MG63 (cell line): Measurements from ENCODE around the gene CHD5. TPM values are rescaled to one million over a fixed set of nuclear protein-coding genes. Genes with fewer than 3 reads are reported as not detected.
A peak's percentile ranks its signal among the peaks of the same experiment; 100 is the strongest.

Experiments used
- DNase-seq: peaks from one replicate; pipeline ENCODE4 v3.0.0-alpha.2; 2020
- H3K27me3 ChIP-seq: fragments of 250-450 bp; sonication (Bioruptor Pico); 2 replicates; pipeline ENCODE4 v1.5.1; 2020; ENCODE audit warnings: mild to moderate bottlenecking, moderate library complexity
- H3K36me3 ChIP-seq: fragments of 250-450 bp; sonication (Bioruptor Pico); 2 replicates; pipeline ENCODE4 v1.5.1; 2020; ENCODE audit warnings: mild to moderate bottlenecking, moderate library complexity
- H3K4me3 ChIP-seq: fragments of 250-450 bp; sonication (Bioruptor Pico); 2 replicates; pipeline ENCODE4 v1.5.1; 2020; ENCODE audit warnings: mild to moderate bottlenecking, moderate library complexity
- H3K9me3 ChIP-seq: fragments of 250-450 bp; sonication (Bioruptor Pico); 2 replicates; pipeline ENCODE4 v1.5.1; 2020; ENCODE audit warnings: mild to moderate bottlenecking, moderate library complexity
- total RNA-seq: library from RNA; depleted of rRNA; stranded (reverse); fragments of >200 nt; shearing (Covaris generic); gene quantifications from 2 replicates; pipeline ENCODE4 v1.2.3, GENCODE V29; 2014; ENCODE audit warnings: low replicate concordance

The CHD5 gene
- total RNA-seq, 1 experiment from 2014 or later: 0.23 TPM

GRCh38 chr1:6166655-6167390, 13.3 kb downstream of the CHD5 start:
- no peak for DNase-seq
- Histone ChIP-seq H3K9me3 (no peaks in the 10 kb centered on the region), H3K27me3 (no peaks in the 10 kb centered on the region), H3K4me3 (no peak overlapping the region), H3K36me3 (no peaks in the 10 kb centered on the region)

GRCh38 chr1:6166221-6166620, 13.9 kb downstream of the CHD5 start:
- Histone ChIP-seq H3K9me3 (no peaks in the 10 kb centered on the region), H3K27me3 (no peaks in the 10 kb centered on the region), H3K36me3 (no peaks in the 10 kb centered on the region), H3K4me3 (no peak overlapping the region)
- no peak for DNase-seq

- Histone ChIP-seq H3K27me3 (no peaks in the 10 kb centered on the region), H3K36me3 (no peaks in the 10 kb centered on the region), H3K4me3 (no peak overlapping the region), H3K9me3 (no peaks in the 10 kb centered on the region)
- no peak for DNase-seq
Measured at GRCh38 chr1:6165441-6165985, 14.6 kb downstream of the CHD5 start.

GRCh38 chr1:6165027-6165426, 15.1 kb downstream of the CHD5 start:
- no peaks in the 10 kb centered on the region for H3K36me3 ChIP-seq
- no peak for DNase-seq
- no peaks in the 10 kb centered on the region for H3K27me3 ChIP-seq
- H3K4me3 ChIP-seq: no peak overlapping the region
- H3K9me3 ChIP-seq: no peaks in the 10 kb centered on the region

GRCh38 chr1:6163973-6164617, 16.0 kb downstream of the CHD5 start:
- no peaks in the 10 kb centered on the region for H3K36me3 ChIP-seq
- no peaks in the 10 kb centered on the region for H3K27me3 ChIP-seq
- no peak for DNase-seq
- no peaks in the 10 kb centered on the region for H3K9me3 ChIP-seq
- H3K4me3 ChIP-seq: no peak overlapping the region

- H3K9me3 ChIP-seq: no peaks in the 10 kb centered on the region
- no peak for DNase-seq
- no peaks in the 10 kb centered on the region for H3K36me3 ChIP-seq
- no peaks in the 10 kb centered on the region for H3K27me3 ChIP-seq
- no peak overlapping the region for H3K4me3 ChIP-seq
Measured at GRCh38 chr1:6163191-6163972, 16.7 kb downstream of the CHD5 start.

- Histone ChIP-seq H3K9me3 (no peaks in the 10 kb centered on the region), H3K4me3 (no peak overlapping the region), H3K36me3 (no peaks in the 10 kb centered on the region), H3K27me3 (no peaks in the 10 kb centered on the region)
- DNase-seq: no peak
Measured at GRCh38 chr1:6162773-6163172, 17.3 kb downstream of the CHD5 start.

GRCh38 chr1:6162341-6162740, 17.8 kb downstream of the CHD5 start:
- Histone ChIP-seq H3K27me3 (no peaks in the 10 kb centered on the region), H3K36me3 (no peaks in the 10 kb centered on the region), H3K9me3 (no peaks in the 10 kb centered on the region), H3K4me3 (no peak overlapping the region)
- DNase-seq: no peak

- H3K4me3 ChIP-seq: no peak overlapping the region
- H3K36me3 ChIP-seq: no peaks in the 10 kb centered on the region
- no peaks in the 10 kb centered on the region for H3K9me3 ChIP-seq
- no peak for DNase-seq
- no peaks in the 10 kb centered on the region for H3K27me3 ChIP-seq
Measured at GRCh38 chr1:6158181-6158580, 21.9 kb downstream of the CHD5 start.

GRCh38 chr1:6157528-6158174, 22.5 kb downstream of the CHD5 start:
- Histone ChIP-seq H3K4me3 (no peak overlapping the region), H3K36me3 (no peaks in the 10 kb centered on the region), H3K27me3 (no peaks in the 10 kb centered on the region), H3K9me3 (no peaks in the 10 kb centered on the region)
- peak; percentile 69 for DNase-seq

GRCh38 chr1:6157132-6157527, 23.0 kb downstream of the CHD5 start:
- Histone ChIP-seq H3K36me3 (no peaks in the 10 kb centered on the region), H3K9me3 (no peaks in the 10 kb centered on the region), H3K27me3 (no peaks in the 10 kb centered on the region), H3K4me3 (no peak overlapping the region)
- no peak for DNase-seq

- Histone ChIP-seq H3K27me3 (no peaks in the 10 kb centered on the region), H3K36me3 (no peaks in the 10 kb centered on the region), H3K9me3 (no peaks in the 10 kb centered on the region), H3K4me3 (no peak overlapping the region)
- DNase-seq: no peak
Measured at GRCh38 chr1:6154525-6155319, 25.4 kb downstream of the CHD5 start.

- Histone ChIP-seq H3K27me3 (no peaks in the 10 kb centered on the region), H3K9me3 (no peaks in the 10 kb centered on the region), H3K36me3 (no peaks in the 10 kb centered on the region), H3K4me3 (no peak overlapping the region)
- DNase-seq: no peak
Measured at GRCh38 chr1:6152882-6153281, 27.2 kb downstream of the CHD5 start.

- H3K4me3 ChIP-seq: no peak overlapping the region
- no peaks in the 10 kb centered on the region for H3K9me3 ChIP-seq
- H3K36me3 ChIP-seq: no peaks in the 10 kb centered on the region
- no peaks in the 10 kb centered on the region for H3K27me3 ChIP-seq
- DNase-seq: no peak
Measured at GRCh38 chr1:6152181-6152580, 27.9 kb downstream of the CHD5 start.

- no peaks in the 10 kb centered on the region for H3K36me3 ChIP-seq
- H3K9me3 ChIP-seq: no peaks in the 10 kb centered on the region
- no peaks in the 10 kb centered on the region for H3K27me3 ChIP-seq
- no peak for DNase-seq
- H3K4me3 ChIP-seq: no peak overlapping the region
Measured at GRCh38 chr1:6151291-6151822, 28.8 kb downstream of the CHD5 start.
